CD14-positive monocyte (primary cell): ENCODE data around the gene ADPRM. TPM values are rescaled to one million over a fixed set of nuclear protein-coding genes. Genes with fewer than 3 reads are reported as not detected.

ENCODE experiments used
- DNase-seq, 3 donors: peaks; one replicate each; pipeline ENCODE4 v3.0.0-alpha.2; 2011 to 2022
- H2AFZ ChIP-seq: 2 replicates; pipeline ENCODE4 v1.6.0; 2012; ENCODE audit warnings: mild to moderate bottlenecking, low read depth, low read length, inconsistent platforms; ENCODE audit not compliant: insufficient read depth, poor library complexity, severe bottlenecking
- H3K27ac ChIP-seq, 2 donors: 1 replicate in 1 of 2; 2 replicates in 1 of 2; pipeline ENCODE4 v1.5.1; 2012 to 2013; ENCODE audit warnings: low read length in 2 of 2, control low read depth in 1 of 2, inconsistent platforms in 1 of 2, low read depth in 1 of 2, mild to moderate bottlenecking in 1 of 2
- H3K27me3 ChIP-seq, 2 donors: one replicate each; pipeline versions ENCODE4 v1.6.0 to v1.6.1; 2011 to 2013; ENCODE audit warnings: low read length in 2 of 2; ENCODE audit not compliant: control insufficient read depth in 2 of 2, insufficient read depth in 2 of 2
- H3K36me3 ChIP-seq, 2 donors: replicated peaks in 1 of 2; 1 replicate in 1 of 2; 2 replicates in 1 of 2; pipeline versions ENCODE4 v1.5.1 to v1.6.1; 2012 to 2013; ENCODE audit warnings: low read length in 2 of 2, control low read depth in 1 of 2, inconsistent platforms in 1 of 2, mild to moderate bottlenecking in 1 of 2; ENCODE audit not compliant: insufficient read depth in 2 of 2, control insufficient read depth in 1 of 2
- H3K4me1 ChIP-seq, 2 donors: 1 replicate in 1 of 2; 2 replicates in 1 of 2; pipeline versions ENCODE4 v1.5.1 to v1.6.1; 2012 to 2013; ENCODE audit warnings: low read length in 2 of 2, control low read depth in 1 of 2, inconsistent platforms in 1 of 2, mild to moderate bottlenecking in 1 of 2, moderate library complexity in 1 of 2; ENCODE audit not compliant: insufficient read depth in 2 of 2, control insufficient read depth in 1 of 2
- H3K4me2 ChIP-seq: replicated peaks from 2 replicates; pipeline ENCODE3; 2012; ENCODE audit warnings: low read length, moderate library complexity, mild to moderate bottlenecking; ENCODE audit not compliant: poor library complexity, severe bottlenecking; ENCODE audit errors: extremely low read depth
- H3K4me3 ChIP-seq, 3 experiments: fragments of 200-600 bp in 1 of 3; sonication (generic) in 1 of 3; replicated peaks in 1 of 3; 1 replicate in 2 of 3; 2 replicates in 1 of 3; pipeline ENCODE4 v1.5.1; 2011 to 2013; ENCODE audit warnings: low read length in 3 of 3, mild to moderate bottlenecking in 3 of 3, control low read depth in 2 of 3, low read depth in 2 of 3, inconsistent platforms in 1 of 3, moderate library complexity in 1 of 3
- H3K79me2 ChIP-seq: 2 replicates; pipeline ENCODE4 v1.6.0; 2012; ENCODE audit warnings: mild to moderate bottlenecking, control low read depth, inconsistent platforms, low read length, moderate library complexity; ENCODE audit not compliant: insufficient read depth
- H3K9ac ChIP-seq: 2 replicates; pipeline ENCODE4 v1.6.0; 2017; ENCODE audit warnings: low read length, mild to moderate bottlenecking; ENCODE audit not compliant: insufficient read depth, poor library complexity, severe bottlenecking
- H3K9me3 ChIP-seq, 2 donors: replicated peaks in 1 of 2; 1 replicate in 1 of 2; 2 replicates in 1 of 2; pipeline versions ENCODE4 v1.5.1 to v1.6.1; 2012 to 2013; ENCODE audit warnings: low read length in 2 of 2, control low read depth in 1 of 2; ENCODE audit not compliant: control insufficient read depth in 1 of 2, insufficient read depth in 1 of 2
- H4K20me1 ChIP-seq: 2 replicates; pipeline ENCODE4 v1.6.0; 2012; ENCODE audit warnings: mild to moderate bottlenecking, low read length, control low read depth, moderate library complexity; ENCODE audit not compliant: insufficient read depth
- H3K27ac Mint-ChIP-seq, 7 donors: one replicate each; pipeline ENCODE4 v1.8.0; 2020; ENCODE audit warnings: mild to moderate bottlenecking in 7 of 7, mixed read lengths in 7 of 7, moderate library complexity in 6 of 7, inconsistent platforms in 2 of 7
- H3K27me3 Mint-ChIP-seq, 3 donors: one replicate each; pipeline ENCODE4 v1.8.0; 2021 to 2022; ENCODE audit warnings: low read depth in 3 of 3, mild to moderate bottlenecking in 3 of 3, mixed read lengths in 3 of 3, moderate library complexity in 3 of 3, inconsistent platforms in 1 of 3
- H3K36me3 Mint-ChIP-seq, 2 donors: one replicate each; pipeline ENCODE4 v1.8.0; 2020; ENCODE audit warnings: mixed read lengths in 2 of 2, inconsistent platforms in 1 of 2, mild to moderate bottlenecking in 1 of 2
- H3K4me1 Mint-ChIP-seq: one replicate; pipeline ENCODE4 v1.8.0; 2020; ENCODE audit warnings: mild to moderate bottlenecking, mixed read lengths
- H3K4me3 Mint-ChIP-seq, 2 donors: one replicate each; pipeline ENCODE4 v1.8.0; 2020; ENCODE audit warnings: mild to moderate bottlenecking in 2 of 2, mixed read lengths in 2 of 2, moderate library complexity in 1 of 2
- H3K9me3 Mint-ChIP-seq, 7 donors: one replicate each; pipeline ENCODE4 v1.8.0; 2020 to 2022; ENCODE audit warnings: mixed read lengths in 7 of 7, mild to moderate bottlenecking in 6 of 7, moderate library complexity in 6 of 7, inconsistent platforms in 2 of 7
- CTCF ChIP-seq: fragments of 200-600 bp; IDR thresholded peaks from one replicate; pipeline ENCODE4 v1.8.0; 2022; ENCODE audit warnings: antibody characterized with exemption, mild to moderate bottlenecking
- WGBS: methylation state at CpG from one replicate; pipeline ENCODE4 v1.1.5; 2013; ENCODE audit warnings: missing lambda C conversion rate; ENCODE audit not compliant: insufficient coverage; 5-methylcytosine and 5-hydroxymethylcytosine counted together
- intact Hi-C, 2 donors: fragments of 100-400 bp; cut with micrococcal nuclease; formaldehyde crosslinking; loops; one replicate each; pipeline versions ENCODE4 v1.15.0 to v1.15.1; 2023
- polyA plus RNA-seq, 3 donors: library from polyadenylated mRNA; depleted of rRNA in 1 of 3; unstranded in 2 of 3; stranded (reverse) in 1 of 3; fragments of 300-500 nt in 2 of 3; fragments of >200 nt in 1 of 3; fragmentation: Illumina TruSeq in 2 of 3; gene quantifications; 1 replicate in 2 of 3; 2 replicates in 1 of 3; pipeline ENCODE4 v1.2.3, GENCODE V29; 2012 to 2021

ADPRM gene
- polyA plus RNA-seq, 3 donors = 6.0 to 9.3 (median 7.5) TPM

DNA sequence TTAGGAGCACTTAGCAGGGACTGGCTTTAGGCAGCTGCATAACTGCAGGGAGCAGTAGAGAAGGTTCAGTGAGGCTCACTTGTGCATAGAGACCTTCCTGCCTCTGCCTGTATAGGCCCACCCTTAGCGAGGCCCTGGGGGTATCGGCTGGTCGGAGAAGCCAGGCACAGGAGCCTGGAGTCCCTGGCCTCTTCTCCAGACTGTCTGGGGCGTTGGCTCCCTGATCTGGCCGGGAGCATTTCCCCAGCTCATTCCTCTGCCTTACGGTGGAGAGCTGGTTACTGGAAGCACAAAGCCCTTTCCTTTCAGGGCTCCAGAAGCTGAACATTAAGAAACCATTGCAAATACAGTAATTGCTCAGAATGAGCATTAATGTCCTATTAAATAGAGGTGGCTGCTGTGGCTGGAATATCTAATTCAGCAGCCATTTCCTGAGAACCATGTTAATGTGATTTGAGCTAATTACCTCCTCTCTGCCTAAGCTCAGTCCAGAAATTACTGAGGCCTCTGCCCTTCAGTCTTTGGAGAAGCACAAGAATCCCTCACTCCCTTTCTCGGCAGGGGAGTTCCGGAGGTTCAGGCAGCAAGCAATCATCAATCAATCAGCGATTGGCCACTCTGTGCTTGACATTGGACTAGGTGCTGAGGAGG is 51.3 kb downstream of the ADPRM start:
- H3K27ac Mint-ChIP-seq = no peak overlapping the region

GRCh38 chr17:10750210-10750609 is 52.8 kb downstream of the ADPRM start:
- Histone ChIP-seq H4K20me1 (no peaks in the 10 kb centered on the region), H2AFZ (no peak overlapping the region), H3K9me3 (no peaks in the 10 kb centered on the region), H3K79me2 (no peaks in the 10 kb centered on the region), H3K4me3 (no peak overlapping the region), H3K4me2 (no peak overlapping the region), H3K27me3 (no peaks in the 10 kb centered on the region), H3K9ac (no peak overlapping the region), H3K27ac (no peak overlapping the region), H3K4me1 (no peaks in the 10 kb centered on the region), H3K36me3 (no peaks in the 10 kb centered on the region)
- Mint-ChIP-seq H3K4me1 (peaks cover 4% of the 10 kb centered on the region), H3K9me3 (peaks cover 0 to 3% (median 0%) of the 10 kb centered on the region in 7 donors), H3K27ac (no peak overlapping the region), H3K36me3 (no peaks in the 10 kb centered on the region), H3K27me3 (peaks cover 1 to 7% (median 4%) of the 10 kb centered on the region in 3 donors), H3K4me3 (no peak overlapping the region)
- intact Hi-C loops = no loop called here
- no peak for TF ChIP-seq CTCF
- WGBS = 98% methylated on average over 4 of the region's 4 CpGs
- no peak for DNase-seq

More for the DNA sequence above, 51.3 kb downstream of the ADPRM start:
- no peak for TF ChIP-seq CTCF
- intact Hi-C loops = no loop called here
- Mint-ChIP-seq H3K9me3 (no peaks in the 10 kb centered on the region), H3K4me3 (no peak overlapping the region), H3K27me3 (peaks cover 1 to 6% (median 3%) of the 10 kb centered on the region in 3 donors), H3K4me1 (peaks cover 4% of the 10 kb centered on the region), H3K36me3 (no peaks in the 10 kb centered on the region)
- H3K27me3 ChIP-seq = no peaks in the 10 kb centered on the region
- no peak overlapping the region for H2AFZ ChIP-seq
- H3K9ac ChIP-seq = no peak overlapping the region
- H3K4me2 ChIP-seq = no peak overlapping the region
- DNase-seq = no peak
- no peaks in the 10 kb centered on the region for H3K9me3 ChIP-seq
- no peaks in the 10 kb centered on the region for H3K79me2 ChIP-seq
- no peak overlapping the region for H3K4me3 ChIP-seq
- H3K27ac ChIP-seq = no peak overlapping the region
- H4K20me1 ChIP-seq = no peaks in the 10 kb centered on the region
- no peaks in the 10 kb centered on the region for H3K4me1 ChIP-seq
- H3K36me3 ChIP-seq = no peaks in the 10 kb centered on the region
- WGBS = 70% methylated on average over 6 of the region's 9 CpGs
